Upper lobe of right lung (tissue), 1 donor: ENCODE measurements around the gene NSD1. TPM values are rescaled to one million over a fixed set of nuclear protein-coding genes. Genes with fewer than 3 reads are reported as not detected.
A peak's percentile ranks its signal among the peaks of the same experiment; 100 is the strongest.

Experiments
- ATAC-seq: fragments of 200-7000 bp; cut with Tn5 transposase; one replicate; pipeline ENCODE4 v1.9.1; 2020; ENCODE audit warnings: mild to moderate bottlenecking, moderate library complexity
- DNase-seq: peaks from one replicate; pipeline ENCODE4 v3.0.0-alpha.2; 2020
- H3K27ac ChIP-seq: fragments of 200-600 bp; one replicate; pipeline ENCODE4 v1.8.0; 2022
- H3K27me3 ChIP-seq: fragments of 200-600 bp; one replicate; pipeline ENCODE4 v1.8.0; 2022; ENCODE audit warnings: mild to moderate bottlenecking
- H3K36me3 ChIP-seq: fragments of 200-600 bp; one replicate; pipeline ENCODE4 v1.8.0; 2022
- H3K4me1 ChIP-seq: fragments of 200-600 bp; one replicate; pipeline ENCODE4 v1.8.0; 2022
- H3K4me3 ChIP-seq: fragments of 200-600 bp; one replicate; pipeline ENCODE4 v1.8.0; 2022; ENCODE audit warnings: mild to moderate bottlenecking
- H3K9me3 ChIP-seq: fragments of 200-600 bp; one replicate; pipeline ENCODE4 v1.8.0; 2022
- CTCF ChIP-seq: fragments of 200-600 bp; IDR thresholded peaks from one replicate; pipeline ENCODE4 v1.8.0; 2022; ENCODE audit warnings: antibody characterized with exemption
- intact Hi-C: fragments of 100-400 bp; cut with DNase I; formaldehyde crosslinking; loops from one replicate; pipeline ENCODE4 v1.11.0; 2022
- total RNA-seq: library from RNA; stranded (reverse); fragmentation: NEBNext Ultra II Directional; extraction: Animal tissue kit (Norgen Biotek cat#: 25700); gene quantifications from one replicate; pipeline ENCODE4 v1.2.1, GENCODE V29; 2021
- donor health status: DM: no; HTN: yes; CAD: no; lungs with severe emphysema.

NSD1 gene
- total RNA-seq, 1 donor from 2014 or later, result 67.7 TPM

GRCh38 chr5:177096162-177097015 is 37.2 kb upstream of the NSD1 start:
- ATAC-seq (no peak), DNase-seq (no peak)
- peak overlapping the region; percentile 60 for H3K27ac ChIP-seq
- no peak for TF ChIP-seq CTCF
- intact Hi-C loops, result no loop called here
- H3K4me3 ChIP-seq, result no peak overlapping the region
- no peaks in the 10 kb centered on the region for H3K27me3 ChIP-seq
- peaks cover 18% of the 10 kb centered on the region for H3K4me1 ChIP-seq
- no peaks in the 10 kb centered on the region for H3K9me3 ChIP-seq
- no peaks in the 10 kb centered on the region for H3K36me3 ChIP-seq

- Histone ChIP-seq H3K4me3 (no peak overlapping the region), H3K27ac (peak overlapping the region; percentile 38), H3K27me3 (no peaks in the 10 kb centered on the region), H3K36me3 (no peaks in the 10 kb centered on the region), H3K9me3 (no peaks in the 10 kb centered on the region), H3K4me1 (peaks cover 18% of the 10 kb centered on the region)
- DNase-seq (no peak), ATAC-seq (no peak)
- intact Hi-C loops, result no loop called here
- no peak for TF ChIP-seq CTCF
These were observed 36.3 kb upstream of the NSD1 start for GRCh38 chr5:177097016-177097985.

- peak overlapping the region; percentile 38 for H3K27ac ChIP-seq
These were observed 35.5 kb upstream of the NSD1 start for GRCh38 chr5:177098120-177098469.

GRCh38 chr5:177098470-177099141 is 35.0 kb upstream of the NSD1 start:
- ATAC-seq (peak; percentile 31), DNase-seq (no peak)

More at GRCh38 chr5:177098120-177098469, 35.5 kb upstream of the NSD1 start:
- intact Hi-C loops, result no loop called here
- DNase-seq (no peak), ATAC-seq (no peak)
- no peak for TF ChIP-seq CTCF
- Histone ChIP-seq H3K27me3 (no peaks in the 10 kb centered on the region), H3K36me3 (no peaks in the 10 kb centered on the region), H3K9me3 (no peaks in the 10 kb centered on the region), H3K4me1 (peaks cover 18% of the 10 kb centered on the region), H3K4me3 (no peak overlapping the region)

More at GRCh38 chr5:177098470-177099141, 35.0 kb upstream of the NSD1 start:
- Histone ChIP-seq H3K9me3 (no peaks in the 10 kb centered on the region), H3K36me3 (no peaks in the 10 kb centered on the region), H3K27ac (peak overlapping the region; percentile 38), H3K4me1 (peaks cover 18% of the 10 kb centered on the region), H3K4me3 (no peak overlapping the region), H3K27me3 (no peaks in the 10 kb centered on the region)
- intact Hi-C loops, result no loop called here
- TF ChIP-seq CTCF, result no peak
